BE2C (cell line): ENCODE results near the gene HAUS3.
"Not testable (repeated sequence)": the region's sequence is repeated elsewhere in the genome, so short reads cannot be mapped to it uniquely, and the experiment has no call there.

Source experiments
- DNase-seq: peaks from one replicate; pipeline ENCODE4 v3.0.0-alpha.2; 2020
- H3K27me3 ChIP-seq: fragments of 250-450 bp; sonication (Bioruptor Pico); 2 replicates; pipeline ENCODE4 v1.5.1; 2020; ENCODE audit warnings: mild to moderate bottlenecking
- H3K36me3 ChIP-seq: fragments of 250-450 bp; sonication (Bioruptor Pico); 2 replicates; pipeline ENCODE4 v1.5.1; 2020; ENCODE audit warnings: mild to moderate bottlenecking
- H3K4me1 ChIP-seq: fragments of 250-450 bp; sonication (Bioruptor Pico); 2 replicates; pipeline ENCODE4 v1.5.1; 2020
- H3K4me3 ChIP-seq: 2 replicates; pipeline ENCODE4 v1.5.1; 2011; ENCODE audit warnings: low read depth, low read length
- H3K9me3 ChIP-seq: fragments of 250-450 bp; sonication (Bioruptor Pico); 2 replicates; pipeline ENCODE4 v1.5.1; 2020
- TF ChIP-seq, protein P1 (sequence below): IDR thresholded peaks from 2 replicates; pipeline ENCODE4 v1.5.1; 2012; ENCODE audit warnings: mild to moderate bottlenecking, low read depth, low read length

Gene HAUS3

DNA sequence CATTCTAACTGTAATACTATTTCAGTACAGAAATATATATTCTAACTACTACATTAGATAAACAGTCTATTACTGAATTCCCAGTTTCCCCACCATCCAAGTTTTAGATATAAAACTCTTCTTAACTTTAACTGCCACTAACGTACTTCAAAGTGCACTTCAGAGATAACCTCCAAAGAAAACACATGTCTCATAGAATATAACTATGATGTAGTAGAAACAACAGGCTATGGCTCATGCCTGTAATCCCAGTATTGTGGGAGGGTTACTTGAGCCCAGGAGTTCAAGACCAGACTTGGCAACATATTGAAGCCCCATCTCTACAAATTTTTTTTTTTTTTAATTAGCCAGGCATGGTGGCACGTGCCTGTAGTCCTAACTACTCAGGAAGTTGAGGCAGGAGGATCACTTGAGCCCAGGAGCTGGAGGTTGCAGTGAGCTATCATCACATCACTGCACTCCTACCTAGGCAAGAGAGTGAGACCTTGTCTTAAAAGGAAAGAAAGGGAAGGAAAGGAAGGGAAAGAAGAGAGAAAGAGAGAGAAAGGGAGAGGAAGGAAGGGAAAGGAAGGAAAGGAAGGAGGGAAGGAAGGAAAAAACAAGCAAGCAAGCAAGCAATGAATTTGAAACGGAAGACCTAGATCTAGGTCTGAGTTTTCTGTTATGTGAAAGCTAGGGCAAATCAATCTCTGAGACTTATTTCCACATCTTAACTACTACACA, 4.8 kb downstream of the HAUS3 start:
- Histone ChIP-seq H3K36me3 (peaks cover 39% of the 10 kb centered on the region), H3K4me3 (no peak overlapping the region), H3K27me3 (no peaks in the 10 kb centered on the region), H3K9me3 (no peaks in the 10 kb centered on the region), H3K4me1 (peaks cover 3% of the 10 kb centered on the region; the same call in 1 of the 2 replicates)
- TF ChIP-seq, protein P1, sequence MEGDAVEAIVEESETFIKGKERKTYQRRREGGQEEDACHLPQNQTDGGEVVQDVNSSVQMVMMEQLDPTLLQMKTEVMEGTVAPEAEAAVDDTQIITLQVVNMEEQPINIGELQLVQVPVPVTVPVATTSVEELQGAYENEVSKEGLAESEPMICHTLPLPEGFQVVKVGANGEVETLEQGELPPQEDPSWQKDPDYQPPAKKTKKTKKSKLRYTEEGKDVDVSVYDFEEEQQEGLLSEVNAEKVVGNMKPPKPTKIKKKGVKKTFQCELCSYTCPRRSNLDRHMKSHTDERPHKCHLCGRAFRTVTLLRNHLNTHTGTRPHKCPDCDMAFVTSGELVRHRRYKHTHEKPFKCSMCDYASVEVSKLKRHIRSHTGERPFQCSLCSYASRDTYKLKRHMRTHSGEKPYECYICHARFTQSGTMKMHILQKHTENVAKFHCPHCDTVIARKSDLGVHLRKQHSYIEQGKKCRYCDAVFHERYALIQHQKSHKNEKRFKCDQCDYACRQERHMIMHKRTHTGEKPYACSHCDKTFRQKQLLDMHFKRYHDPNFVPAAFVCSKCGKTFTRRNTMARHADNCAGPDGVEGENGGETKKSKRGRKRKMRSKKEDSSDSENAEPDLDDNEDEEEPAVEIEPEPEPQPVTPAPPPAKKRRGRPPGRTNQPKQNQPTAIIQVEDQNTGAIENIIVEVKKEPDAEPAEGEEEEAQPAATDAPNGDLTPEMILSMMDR: no peak
- DNase-seq: no peak

DNA sequence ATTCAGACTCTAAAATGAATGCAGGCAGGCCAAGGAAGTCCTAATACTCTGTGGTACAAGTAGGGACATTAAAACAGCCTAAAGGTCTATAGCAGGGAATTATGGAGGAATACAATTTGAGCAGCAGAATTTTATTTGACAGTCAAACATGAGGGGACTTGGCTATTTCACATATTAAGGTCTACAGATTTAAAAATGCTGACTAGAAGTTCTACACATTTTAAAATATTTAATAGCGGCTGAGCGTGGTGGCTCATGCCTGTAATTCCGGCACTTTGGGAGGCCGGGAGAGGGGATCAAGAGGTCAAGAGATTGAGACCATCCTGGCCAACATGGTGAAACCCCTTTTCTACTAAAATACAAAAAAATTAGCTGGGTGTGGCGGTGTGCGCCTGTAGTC, 10.8 kb downstream of the HAUS3 start:
- Histone ChIP-seq H3K4me1 (no peaks in the 10 kb centered on the region), H3K36me3 (peaks cover 21% of the 10 kb centered on the region), H3K9me3 (no peaks in the 10 kb centered on the region), H3K27me3 (no peaks in the 10 kb centered on the region), H3K4me3 (no peak overlapping the region)
- TF ChIP-seq, protein P1: no peak
- no peak for DNase-seq

DNA sequence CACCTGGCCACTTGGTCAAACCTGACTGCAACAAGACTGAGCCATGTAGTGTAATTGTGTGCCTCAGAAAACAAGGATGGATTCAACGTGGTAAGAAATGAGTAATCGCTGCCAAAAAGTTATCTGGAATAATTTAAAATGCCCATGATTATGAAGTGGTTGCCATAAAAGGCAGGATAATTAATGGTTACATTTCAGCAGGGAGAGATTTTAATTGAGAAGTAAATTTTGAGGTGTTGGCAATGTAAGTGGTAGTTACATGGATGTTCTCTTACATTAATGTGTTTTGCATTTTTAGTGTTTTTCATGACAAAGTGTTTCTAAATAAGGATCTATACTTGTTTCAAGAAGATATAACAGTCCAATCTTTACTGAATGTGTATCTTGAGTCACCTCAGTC, 15.7 kb downstream of the HAUS3 start:
- Histone ChIP-seq H3K4me3 (no peak overlapping the region), H3K27me3 (no peaks in the 10 kb centered on the region), H3K9me3 (no peaks in the 10 kb centered on the region), H3K4me1 (no peaks in the 10 kb centered on the region), H3K36me3 (peaks cover 9% of the 10 kb centered on the region)
- DNase-seq: no peak
- TF ChIP-seq, protein P1: no peak

DNA sequence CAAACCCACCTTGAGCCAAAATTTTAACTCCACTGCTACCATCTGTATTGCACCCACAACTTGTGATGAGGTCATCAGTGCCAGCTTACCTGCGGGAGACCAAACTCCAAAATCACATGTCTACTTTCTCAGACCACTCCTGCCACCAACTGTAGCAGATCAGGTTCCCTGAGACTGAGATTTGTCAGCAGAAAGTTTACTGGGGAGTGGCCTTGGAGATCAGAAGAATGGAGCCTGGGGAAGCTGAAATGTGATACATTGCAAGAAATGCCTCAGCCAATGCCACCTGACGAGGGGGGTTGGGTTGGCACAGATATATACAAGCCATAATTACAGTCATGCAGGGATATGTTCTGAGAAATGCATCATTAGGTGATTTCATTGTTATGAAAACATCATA, 19.1 kb downstream of the HAUS3 start:
- peaks cover 9% of the 10 kb centered on the region for H3K36me3 ChIP-seq
- no peaks in the 10 kb centered on the region for H3K4me1 ChIP-seq
- DNase-seq: no peak
- TF ChIP-seq, protein P1: no peak
- H3K9me3 ChIP-seq: no peaks in the 10 kb centered on the region
- no peaks in the 10 kb centered on the region for H3K27me3 ChIP-seq
- H3K4me3 ChIP-seq: no peak overlapping the region

DNA sequence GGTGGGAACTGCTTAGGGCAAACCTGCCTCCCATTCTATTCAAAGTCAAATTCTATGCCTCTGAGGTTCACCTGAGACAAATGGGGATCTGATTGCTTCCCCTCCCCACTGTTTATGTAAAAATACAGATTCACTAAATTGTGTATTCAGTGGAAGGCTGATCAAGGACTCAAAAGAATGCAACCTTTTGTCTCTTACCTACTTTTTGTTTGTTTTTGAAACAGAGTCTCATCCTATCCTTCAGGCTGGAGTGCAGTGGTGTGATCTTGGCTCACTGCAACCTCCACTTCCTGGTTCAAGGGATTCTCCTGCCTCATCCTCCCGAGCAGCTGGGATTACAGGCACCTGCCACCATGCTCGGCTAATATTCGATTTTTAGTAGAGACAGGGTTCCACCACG, 20.5 kb downstream of the HAUS3 start:
- H3K9me3 ChIP-seq, H3K36me3 ChIP-seq, DNase-seq, H3K4me1 ChIP-seq, H3K27me3 ChIP-seq, H3K4me3 ChIP-seq: not testable (repeated sequence)

DNA sequence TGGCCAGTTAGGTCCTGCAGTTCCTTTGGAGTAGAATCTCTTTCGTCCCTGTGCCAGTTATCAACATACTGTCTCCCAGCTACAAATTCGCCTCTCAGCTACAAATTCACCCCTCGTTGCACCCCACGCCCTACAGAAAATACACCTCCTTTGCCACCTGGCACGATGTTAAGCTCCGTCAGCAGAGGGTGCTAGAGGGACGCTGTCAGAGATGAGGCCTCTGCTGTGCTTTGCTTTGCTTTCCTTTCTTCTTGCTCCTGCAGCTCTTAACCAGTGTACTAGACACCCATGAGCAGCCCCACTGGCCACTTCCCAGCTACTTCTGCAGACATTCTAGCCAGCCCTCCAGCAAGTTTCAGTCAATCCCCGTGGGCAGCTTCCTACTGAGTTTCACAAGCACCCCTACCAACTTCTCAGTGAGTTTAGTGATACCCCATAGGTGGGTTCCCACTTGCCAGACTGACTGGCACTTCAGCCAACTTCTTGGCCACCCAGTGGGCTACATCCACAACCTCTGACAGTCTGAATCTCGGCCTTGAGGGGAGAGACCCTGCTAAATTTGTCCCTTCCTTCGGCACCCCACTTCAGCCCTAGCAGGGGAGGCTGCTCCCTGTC, 21.8 kb downstream of the HAUS3 start:
- Histone ChIP-seq H3K4me3 (no peak overlapping the region), H3K9me3 (no peaks in the 10 kb centered on the region), H3K27me3 (no peaks in the 10 kb centered on the region), H3K36me3 (peaks cover 5% of the 10 kb centered on the region; the same call in 1 of the 2 replicates), H3K4me1 (no peaks in the 10 kb centered on the region)
- peak; percentile 81 for DNase-seq
- TF ChIP-seq, protein P1: peak; percentile 97
